Measurements from ENCODE around the gene DDX28.
"Not testable (repeated sequence)": the region's sequence is repeated elsewhere in the genome, so short reads cannot be mapped to it uniquely, and the experiment has no call there.

The DDX28 gene

DNA sequence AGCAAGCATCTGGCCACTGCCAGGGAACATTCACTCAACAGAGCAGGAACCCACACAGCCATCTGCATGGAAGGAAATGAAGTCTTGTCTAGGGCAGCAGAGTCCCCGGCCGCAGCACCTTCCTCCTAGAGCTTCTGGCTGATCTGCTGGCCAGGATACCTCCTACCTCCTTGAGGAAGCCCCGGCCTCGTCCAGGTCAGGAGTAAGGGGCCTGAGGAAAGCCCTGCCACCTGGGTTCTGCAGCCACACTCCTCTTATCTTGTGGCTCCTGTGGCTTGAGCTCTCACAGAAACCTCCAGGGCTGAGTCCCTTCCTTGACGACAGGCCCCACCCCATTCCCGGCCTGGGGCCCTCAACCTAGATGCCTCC is 29.0 kb downstream of the DDX28 start:
- not testable (repeated sequence) for DNase-seq (ENCODE audit: low read depth)

DNA sequence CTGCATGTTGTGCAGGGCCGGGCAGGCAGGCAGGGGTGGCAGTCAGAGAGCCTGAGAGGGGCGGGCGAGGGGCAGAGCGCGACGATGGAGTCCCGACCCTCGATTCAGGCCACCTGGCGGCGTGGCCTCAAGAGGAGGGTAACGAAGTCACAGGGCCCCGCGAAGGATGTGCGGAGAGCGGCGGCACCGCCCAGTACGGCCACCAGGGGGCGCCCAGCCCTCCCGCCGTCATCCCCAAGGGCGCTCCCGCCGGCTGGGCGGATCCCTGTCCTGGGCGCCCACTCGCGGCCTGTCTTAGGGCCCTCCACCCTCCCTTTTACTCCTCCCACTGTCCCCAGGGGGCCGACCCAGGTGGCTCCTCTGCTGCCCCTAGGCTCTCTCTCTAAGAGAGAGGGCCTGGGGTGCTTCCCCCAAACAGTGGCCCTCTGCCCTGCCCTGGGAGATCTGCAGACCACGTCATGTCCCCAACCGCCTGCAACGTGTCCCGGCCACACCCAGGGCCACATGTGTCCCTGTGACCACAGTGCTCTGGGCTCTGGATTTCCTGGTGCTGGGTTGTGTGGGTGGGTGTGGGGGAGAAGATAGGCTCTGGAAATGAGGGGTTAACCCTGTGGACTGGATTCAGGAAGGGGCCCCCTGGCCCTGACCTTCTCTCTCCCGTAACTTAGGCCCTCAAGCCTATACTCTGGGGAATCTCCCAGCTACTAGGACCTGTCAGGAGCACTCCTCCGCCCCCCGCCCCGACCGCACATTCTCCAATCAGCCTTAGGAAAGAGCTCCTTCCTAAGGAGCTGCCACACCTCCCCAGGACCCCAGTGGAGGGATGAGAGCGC is 29.6 kb downstream of the DDX28 start:
- no peak for DNase-seq (ENCODE audit: low read depth)

DNA sequence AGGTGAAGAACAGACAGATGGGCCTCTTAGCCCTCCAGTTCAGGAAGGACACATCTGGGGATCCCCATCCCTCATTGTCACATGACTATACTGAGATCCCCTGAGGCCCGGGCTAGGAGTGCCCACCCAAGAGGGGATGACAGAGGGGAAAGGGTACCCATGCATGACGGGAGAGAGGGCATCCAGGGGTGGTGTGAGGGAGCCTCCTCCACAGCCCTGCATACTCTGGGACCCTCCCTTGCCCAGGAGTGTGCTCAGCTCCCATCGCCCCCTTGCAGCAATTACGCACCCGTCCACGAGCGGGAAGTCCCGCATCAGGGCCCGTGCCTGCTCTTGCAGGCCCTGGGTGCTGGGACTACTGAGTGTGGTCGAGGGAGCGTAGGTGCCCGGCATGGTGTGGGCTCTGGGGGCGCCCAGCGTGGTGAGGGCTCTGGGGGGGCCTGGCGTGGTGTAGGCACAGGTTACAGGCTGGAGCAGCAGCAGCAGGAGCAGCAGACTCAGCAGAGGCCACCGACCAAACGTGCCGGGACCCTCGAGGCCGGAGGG is 30.3 kb downstream of the DDX28 start:
- DNase-seq (ENCODE audit: low read depth): no peak

DNA sequence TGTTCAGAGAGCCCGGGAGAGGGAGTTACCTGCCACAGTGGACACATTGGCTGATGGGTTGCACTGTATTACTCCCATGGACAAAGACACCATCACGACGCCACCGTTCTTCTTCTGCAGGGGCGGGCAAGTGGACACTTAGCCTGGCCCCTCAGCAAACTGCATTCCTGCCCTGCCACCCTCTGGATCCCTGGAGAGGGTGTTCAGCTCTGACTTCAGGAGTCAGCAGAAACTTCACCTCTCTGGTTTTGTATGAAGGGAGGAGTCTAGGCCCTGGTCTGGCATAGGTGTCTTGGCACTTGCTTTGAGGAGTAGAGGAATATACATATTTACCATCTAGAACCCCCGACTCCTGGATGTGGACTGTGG is 33.0 kb downstream of the DDX28 start:
- no peak for DNase-seq (ENCODE audit: low read depth)

DNA sequence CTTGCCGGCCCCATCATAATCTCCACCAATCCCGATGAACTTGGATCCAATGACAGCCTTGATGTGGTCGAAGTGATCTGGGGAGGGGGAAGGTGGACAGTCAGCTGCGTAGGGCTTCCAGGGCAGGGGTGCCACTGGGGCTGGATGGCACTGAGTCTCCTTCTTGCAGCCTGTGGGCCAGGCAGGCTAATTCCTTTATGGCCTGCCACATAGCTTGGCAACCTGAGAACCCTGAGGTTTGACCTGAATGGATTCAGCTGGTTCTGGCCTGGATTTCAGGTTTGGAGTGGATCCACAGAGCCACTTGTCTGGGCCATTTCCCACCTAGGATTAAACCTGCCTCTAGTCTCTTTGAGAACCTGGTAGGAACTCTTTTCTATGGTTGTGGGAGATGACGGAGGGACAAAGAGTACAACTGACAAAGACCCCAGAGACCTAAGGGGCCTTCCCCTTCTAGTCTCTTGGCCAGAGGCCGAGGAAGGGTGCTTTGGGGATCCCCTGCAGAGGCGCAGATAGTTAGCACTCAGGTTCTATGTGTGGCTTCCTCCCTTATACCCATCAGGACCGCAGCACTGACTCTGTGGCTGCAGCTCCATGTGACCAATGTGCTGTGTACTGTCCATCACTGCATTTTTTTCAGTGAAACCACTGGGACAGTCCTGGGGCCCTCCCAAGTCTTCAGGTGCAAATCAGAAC is 33.6 kb downstream of the DDX28 start:
- no peak for DNase-seq (ENCODE audit: low read depth)

DNA sequence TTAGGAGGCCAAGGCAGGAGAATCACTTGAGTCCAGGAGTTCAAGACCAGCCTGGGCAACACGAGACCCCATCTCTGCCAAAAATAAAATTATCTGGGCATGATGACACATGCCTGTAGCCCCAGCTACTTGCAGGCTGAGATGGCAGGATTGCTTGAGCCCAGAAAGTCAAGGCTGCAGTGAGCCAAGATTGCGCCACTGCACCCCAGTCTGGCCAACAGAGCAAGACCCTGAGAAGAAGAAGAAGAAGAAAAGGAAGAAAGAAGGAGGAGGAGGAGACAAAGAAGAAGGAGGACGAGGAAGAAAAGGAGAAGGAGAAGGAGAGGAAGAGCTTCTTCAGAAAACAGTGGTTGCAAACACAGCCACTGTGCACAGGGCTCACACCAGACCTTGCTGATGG is 34.4 kb downstream of the DDX28 start:
- DNase-seq (ENCODE audit: low read depth): no peak

DNA sequence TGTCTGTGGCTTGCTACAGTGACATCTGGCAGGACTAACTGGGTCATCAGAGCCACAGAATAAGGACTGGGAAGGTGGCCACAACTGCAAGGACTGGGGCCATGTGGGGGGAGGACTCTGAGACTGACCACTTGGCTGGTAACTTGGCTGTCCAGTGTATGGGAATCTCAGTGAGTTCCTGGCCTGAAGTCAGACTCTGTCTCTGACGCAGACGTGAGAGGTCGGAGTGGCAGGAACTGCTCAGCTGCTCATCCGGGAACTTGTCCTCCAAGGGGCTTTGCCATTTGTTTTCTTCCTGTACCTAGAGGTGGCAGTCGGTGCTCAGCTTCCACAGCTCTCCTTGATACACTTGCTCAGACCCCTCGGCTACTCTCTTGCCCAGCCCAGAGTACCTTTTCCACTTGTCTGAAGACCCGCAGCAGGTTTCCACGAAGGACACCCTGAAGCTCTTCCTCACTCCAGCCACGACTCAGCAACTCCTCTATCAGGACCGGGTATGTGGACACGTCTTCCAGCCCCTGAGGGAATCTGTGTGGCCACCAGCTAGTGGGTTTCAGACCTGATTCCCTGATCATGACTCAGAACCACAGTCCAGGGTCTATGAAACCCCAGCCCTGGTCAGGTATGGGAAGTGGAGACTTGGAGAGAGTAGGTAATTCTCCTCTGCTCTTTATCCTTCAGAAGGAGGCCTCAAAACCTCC is 35.4 kb downstream of the DDX28 start:
- no peak for DNase-seq (ENCODE audit: low read depth)

DNA sequence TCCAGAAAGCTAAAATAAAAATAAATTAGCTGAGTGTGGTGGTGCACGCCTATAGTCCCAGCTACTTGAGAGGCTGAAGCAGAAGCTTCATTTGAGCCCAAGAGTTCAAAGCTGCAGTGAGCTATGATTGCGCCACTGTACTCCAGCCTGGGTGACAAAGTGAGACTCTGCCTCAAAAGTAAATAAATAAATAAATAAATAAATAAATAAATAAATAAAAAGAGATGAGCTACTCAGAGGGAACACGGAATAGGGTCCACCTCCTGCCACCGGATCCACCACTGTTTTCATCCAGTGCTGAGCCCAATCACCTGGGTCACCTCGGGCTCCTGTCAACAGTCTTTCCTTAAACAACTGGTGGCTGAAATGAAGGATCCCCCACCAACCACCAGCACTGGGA is 36.1 kb downstream of the DDX28 start:
- no peak for DNase-seq (ENCODE audit: low read depth)

DNA sequence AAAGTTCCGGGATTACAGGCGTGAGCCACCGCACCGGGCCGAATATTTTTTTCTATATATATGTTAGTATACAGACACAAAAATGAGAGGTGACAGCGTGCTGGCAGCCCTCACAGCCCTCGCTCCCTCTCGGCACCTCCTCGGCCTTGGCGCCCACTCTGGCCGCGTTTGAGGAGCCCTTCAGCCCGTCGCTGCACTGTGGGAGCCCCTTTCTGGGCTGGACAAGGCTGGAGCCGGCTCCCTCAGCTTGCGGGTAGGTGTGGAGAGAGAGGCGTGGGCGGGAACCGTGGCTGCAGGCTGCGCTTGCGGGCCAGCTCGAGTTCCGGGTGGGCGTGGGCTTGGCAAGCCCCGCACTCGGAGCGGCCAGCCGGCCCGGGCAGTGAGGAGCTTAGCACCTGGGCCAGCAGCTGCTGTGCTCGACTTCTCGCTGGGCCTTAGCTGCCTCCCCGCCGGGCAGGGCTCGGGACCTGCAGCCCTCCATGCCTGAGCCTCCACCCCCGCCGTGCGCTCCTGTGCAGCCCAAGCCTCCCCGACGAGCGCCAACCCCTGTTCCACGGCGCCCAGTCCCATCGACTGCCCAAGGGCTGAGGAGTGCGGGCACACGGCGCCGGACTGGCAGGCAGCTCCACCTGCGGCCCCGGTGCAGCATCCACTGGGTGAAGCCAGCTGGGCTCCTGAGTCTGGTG is 40.9 kb downstream of the DDX28 start:
- DNase-seq (ENCODE audit: low read depth): no peak

DNA sequence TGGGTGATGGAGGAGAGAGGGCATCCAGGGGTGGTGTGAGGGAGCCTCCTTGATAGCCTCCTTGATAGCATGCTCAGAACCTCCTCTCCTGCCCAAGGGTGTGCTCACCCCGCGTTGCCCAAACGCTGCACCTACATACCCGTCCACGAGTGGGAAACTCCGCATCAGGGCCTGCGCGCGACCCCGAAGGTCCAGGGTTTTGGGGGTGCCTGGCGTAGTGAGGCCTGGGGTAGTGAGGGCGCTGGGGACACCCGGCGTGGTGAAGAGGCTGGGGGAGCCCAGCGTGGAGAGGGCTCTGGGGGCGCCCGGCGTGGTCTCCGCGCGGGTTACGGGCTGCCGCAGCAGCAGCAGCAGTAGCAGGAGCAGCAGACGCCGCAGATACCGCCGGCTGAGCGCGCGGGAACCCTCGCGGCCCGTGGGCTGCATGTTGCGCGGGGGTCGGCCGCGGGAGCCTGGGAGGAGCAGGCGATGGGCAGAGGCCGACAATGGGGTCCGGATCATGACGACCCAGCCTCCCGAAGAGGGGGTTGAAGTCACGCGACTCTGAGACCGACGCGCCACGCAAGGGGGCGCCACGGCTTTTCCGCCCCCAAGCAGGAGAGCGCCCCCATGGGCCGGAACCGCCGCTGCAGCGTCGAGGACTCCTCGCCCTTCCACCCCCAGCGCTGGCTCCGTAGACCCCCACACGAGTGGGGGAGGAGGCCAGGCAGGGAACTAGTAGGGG is 42.9 kb downstream of the DDX28 start, which contains the start of gene DPEP3:
DPEP3 (minus strand) TSS at position 545 of the 724 bp plus-strand sequence; CDS start at position 426, 119 bp downstream.
- no peak for DNase-seq (ENCODE audit: low read depth)

DNA sequence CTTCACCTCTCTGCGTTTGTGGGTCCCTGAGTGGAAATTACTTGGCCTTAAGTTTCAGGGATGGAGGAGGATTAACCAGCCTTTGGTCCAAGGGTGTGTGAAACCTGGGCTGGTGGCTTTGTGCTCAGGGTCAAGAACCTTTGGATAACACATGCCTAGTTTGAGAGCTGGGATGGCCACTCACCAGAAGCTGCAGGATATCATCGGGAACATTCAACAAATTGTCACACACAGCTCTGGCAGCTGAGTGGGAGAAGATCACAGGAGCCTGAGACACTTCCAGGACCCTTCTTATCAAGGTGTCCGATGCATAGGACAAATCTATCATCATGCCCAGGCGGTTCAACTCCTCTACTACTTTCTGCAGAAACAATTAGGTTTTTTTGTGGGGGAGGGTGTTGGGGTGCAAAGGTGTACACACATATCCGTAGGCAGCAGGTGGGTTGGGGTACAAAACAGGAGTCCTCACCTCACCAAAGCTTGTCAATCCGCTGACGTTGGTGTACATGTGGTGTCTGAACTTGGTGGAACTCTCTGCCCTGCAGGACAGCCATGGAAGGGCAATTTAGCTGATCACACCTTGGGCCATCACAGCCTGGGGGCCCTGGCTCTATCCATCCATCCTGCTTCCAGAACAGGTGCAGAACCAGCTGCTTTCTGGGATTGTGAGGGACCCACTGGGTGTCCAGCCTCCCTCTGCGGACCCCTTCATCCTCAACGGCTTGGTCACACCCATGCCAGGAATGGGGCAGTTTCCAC is 45.4 kb downstream of the DDX28 start:
- no peak for DNase-seq (ENCODE audit: low read depth)

DNA sequence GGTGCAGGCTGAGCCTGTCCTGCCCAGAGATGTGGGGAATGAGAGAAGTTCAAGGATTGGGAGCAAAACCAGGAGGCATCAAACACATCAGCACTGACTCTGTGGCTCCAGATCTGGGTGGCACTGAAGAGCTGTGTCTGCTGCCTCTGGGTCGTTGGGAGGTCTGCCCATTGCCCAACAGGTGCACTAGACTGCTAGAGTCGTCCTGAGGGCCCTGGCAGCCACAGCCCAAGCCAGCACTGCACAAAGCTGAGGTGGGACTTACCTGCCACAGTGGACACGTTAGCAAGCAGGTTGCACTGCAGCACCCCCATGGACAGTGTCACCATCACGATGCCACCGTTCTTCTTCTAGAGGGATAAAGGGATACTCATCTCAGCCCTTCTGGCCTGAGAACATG is 46.0 kb downstream of the DDX28 start:
- no peak for DNase-seq (ENCODE audit: low read depth)

DNA sequence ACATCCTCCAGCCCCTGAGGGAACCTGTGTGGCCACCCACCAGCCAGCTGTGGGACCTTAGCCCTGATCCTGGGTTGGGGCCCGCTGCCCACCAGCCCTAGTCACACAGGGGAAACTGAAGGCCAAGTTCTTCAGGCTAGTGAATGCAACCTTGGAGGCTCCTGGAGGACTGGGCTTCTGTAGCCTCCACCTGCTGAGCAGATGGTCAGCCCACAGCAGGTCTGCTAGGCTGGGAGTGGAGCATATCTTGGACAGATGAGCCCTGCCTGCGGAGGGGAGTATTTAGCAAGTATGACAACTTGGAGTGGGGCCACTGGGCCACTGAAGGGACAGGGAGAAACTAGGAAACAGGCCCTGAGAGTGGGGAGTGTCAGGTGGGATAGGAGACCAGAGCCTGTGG is 46.8 kb downstream of the DDX28 start:
- no peak for DNase-seq (ENCODE audit: low read depth)

DNA sequence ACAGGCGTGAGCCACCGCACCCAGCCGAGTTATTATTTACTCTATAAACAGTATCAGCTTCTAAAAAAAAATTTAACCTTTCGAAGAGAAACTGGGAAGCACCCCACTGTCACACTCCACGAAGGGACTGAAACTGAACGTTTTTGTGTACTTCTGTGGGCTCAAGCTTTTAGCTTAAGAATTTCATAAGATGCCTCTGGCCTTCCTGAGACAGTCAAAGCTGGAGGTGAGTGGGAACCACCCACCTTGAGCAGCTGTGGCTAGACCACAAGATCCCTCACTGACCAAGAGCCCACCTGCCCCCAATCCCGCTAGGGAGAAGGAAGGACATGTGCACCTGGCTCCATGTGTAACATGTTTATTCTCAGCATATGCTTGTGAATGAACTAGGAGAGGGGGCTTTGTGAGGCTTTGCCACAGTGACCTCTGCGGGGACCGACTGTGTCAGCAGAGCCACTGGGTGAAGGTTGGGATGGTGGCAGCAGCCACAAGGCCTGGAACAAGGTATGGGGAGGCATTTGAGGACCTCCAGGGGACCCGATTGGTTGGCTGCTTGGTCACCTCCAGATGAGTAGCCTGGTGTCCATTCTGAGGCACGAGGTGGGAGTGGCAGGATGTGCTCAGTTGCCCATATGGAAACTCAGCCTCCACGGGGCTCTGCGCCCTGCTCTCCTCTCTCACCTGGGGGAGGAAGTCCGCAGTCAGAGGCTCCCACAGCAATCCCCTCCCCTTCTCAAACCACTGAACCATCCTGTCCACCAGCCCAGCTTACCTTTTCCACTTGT is 47.5 kb downstream of the DDX28 start:
- DNase-seq (ENCODE audit: low read depth): no peak

DNA sequence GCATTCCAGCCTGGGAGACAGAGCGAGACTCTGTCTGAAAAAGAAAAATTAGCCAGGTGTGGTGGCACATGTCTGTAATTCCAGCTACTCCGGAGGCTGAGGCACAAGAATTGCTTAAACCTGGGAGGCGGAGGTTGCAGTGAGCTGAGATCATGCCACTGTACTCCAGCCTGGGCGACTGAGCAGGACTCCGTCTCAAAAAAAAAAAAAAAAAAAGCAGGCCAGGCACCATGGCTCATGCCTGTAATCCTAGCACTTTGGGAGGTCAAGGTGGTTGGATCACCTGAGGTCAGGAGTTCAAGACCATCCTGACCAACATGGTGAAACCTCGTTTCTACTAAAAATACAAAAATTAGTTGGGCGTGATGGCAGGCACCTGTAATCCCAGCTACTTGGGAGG is 50.7 kb downstream of the DDX28 start:
- DNase-seq (ENCODE audit: low read depth): not testable (repeated sequence)

DNA sequence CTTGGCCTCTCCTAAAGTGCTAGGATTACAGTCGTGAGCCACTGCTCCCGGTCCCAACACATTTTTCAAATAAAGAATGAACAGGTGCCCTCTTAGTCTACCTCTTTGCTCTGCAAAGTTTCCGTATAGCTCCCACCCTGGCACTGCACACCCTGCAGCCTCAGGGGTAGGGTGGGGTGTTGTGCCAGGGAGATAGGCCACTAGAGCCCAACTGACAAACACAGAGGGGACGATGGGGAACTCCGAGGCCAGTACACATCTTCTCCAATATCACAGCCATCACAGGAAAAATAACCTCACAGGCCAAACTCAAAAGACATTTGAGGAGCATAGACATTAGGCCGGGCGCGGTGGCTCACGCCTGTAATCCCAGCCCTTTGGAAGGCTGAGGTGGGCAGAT is 51.9 kb downstream of the DDX28 start:
- DNase-seq (ENCODE audit: low read depth): no peak

All from HS-5 (cell line).